ENCODE data around the gene CWC27.

CWC27 gene

GRCh38 chr5:64979531-64979930 is 210.8 kb downstream of the CWC27 start:
- DNase-seq (ENCODE audit: low read depth in 2 of 2) = no peak

DNA sequence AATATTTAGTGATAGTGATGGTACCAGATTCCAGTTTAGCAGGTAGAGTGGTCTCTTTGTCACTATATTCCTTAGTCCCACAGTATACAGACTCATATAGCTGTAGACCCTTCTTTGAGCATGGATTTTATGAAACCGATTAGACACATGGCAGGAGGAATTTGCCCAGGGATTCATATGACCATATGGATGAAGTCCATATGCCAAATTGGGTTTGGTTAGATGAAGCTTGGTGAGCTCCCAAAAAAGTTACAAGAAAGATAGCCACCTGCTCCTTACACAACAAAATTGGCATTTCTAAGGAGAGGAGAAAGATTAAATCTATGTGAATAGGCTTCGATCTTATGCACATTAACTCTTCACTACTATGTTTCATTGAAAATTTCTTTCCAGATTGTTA is 211.4 kb downstream of the CWC27 start:
- DNase-seq (ENCODE audit: low read depth in 2 of 2) = no peak

- no peak for DNase-seq (ENCODE audit: low read depth in 2 of 2)
These were observed 219.0 kb downstream of the CWC27 start for GRCh38 chr5:64987768-64988167.

GRCh38 chr5:65009207-65009606 is 240.5 kb downstream of the CWC27 start:
- DNase-seq (ENCODE audit: low read depth in 2 of 2) = no peak

DNA sequence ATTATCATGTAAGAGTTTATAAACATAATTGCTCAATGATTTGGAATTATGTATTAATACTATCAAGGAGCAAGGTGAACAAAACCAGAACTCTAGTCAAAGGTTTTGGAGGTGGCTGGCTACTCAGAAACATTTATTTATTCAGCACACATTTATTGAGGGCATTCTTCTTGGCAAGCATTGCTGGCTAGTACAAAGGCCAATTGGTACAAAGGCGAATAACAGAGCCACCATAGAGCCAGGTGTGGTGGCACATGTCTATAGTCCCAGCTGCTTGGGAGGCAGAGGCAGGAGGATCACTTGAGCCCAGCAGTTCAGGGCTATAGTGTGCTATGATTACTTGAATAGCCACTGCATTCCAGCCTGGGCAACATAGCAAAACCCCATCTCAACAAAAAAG is 242.1 kb downstream of the CWC27 start:
- DNase-seq (ENCODE audit: low read depth in 2 of 2) = no peak

DNA sequence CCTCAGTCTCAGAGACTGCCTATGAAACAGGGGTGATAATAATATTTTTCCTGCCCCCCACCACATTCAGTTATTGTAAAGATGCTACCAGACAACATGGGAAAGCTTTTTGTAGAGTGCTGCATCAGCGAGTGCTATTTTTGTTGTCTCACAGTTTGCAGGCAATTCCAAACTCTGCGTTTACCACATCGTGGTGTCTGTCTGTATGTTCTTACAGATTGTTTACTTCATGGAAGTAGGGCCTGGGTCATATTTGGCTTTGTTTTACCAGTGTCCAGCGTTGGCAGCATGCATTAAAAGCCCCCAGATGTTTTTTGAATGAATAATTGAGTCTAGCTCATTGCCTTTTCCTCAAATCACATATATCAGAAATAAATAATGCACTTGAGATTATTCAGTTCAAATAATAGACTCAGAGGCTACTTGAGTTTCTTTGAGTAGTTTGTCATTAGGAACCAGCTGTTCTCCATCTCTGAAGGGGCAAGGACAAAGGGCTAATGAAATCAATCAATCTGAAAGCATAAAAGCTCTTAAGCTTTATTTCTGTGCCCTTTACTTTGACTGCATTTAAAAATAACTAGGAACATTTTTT is 243.7 kb downstream of the CWC27 start:
- DNase-seq (ENCODE audit: low read depth in 2 of 2) = no peak

- no peak for DNase-seq (ENCODE audit: low read depth in 2 of 2)
These were observed 244.4 kb downstream of the CWC27 start for GRCh38 chr5:65013166-65013565.

- no peak for DNase-seq (ENCODE audit: low read depth in 2 of 2)
These were observed 246.0 kb downstream of the CWC27 start for GRCh38 chr5:65014769-65015168.

- DNase-seq (ENCODE audit: low read depth in 2 of 2) = no peak
These were observed 247.0 kb downstream of the CWC27 start for GRCh38 chr5:65015767-65016166.

GRCh38 chr5:65017636-65018035 is 248.9 kb downstream of the CWC27 start:
- no peak for DNase-seq (ENCODE audit: low read depth in 2 of 2)

DNA sequence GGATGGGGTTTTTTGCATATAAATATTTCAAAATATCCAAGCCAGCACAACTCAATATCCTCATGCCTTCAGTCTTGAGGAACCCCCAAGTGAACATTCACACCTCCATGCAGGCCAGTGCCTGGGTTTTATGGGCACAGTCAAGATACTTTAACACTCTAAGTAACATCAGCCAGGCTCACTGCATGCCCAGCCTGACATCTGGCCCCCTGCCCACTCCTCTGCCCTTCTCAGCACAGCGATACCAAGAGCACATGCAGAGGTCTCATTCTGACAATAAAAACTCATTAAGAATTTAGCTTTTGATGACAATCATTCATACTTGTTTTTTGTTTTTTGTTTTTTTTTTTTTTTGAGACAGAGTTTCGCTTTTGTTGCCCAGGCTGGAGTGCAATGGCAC is 250.0 kb downstream of the CWC27 start:
- no peak for DNase-seq (ENCODE audit: low read depth in 2 of 2)

DNA sequence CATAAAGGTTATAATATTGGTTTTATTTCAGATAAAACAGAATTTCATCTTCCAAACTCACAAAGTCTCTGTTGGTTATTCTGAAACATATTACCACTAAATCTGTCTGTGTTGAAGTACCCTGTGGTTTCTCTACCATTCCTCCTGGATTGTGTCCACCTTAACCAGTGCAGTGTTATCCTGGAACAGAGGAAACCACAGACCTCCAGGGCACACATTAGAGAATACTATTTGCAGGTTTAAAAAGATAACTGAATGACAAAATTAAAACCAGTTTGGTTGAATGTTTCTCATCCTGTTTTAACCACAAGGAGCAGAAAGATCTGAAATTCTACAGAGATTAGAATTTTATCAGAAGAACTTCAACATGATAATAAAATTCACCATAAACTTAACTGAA is 251.8 kb downstream of the CWC27 start:
- no peak for DNase-seq (ENCODE audit: low read depth in 2 of 2)

DNA sequence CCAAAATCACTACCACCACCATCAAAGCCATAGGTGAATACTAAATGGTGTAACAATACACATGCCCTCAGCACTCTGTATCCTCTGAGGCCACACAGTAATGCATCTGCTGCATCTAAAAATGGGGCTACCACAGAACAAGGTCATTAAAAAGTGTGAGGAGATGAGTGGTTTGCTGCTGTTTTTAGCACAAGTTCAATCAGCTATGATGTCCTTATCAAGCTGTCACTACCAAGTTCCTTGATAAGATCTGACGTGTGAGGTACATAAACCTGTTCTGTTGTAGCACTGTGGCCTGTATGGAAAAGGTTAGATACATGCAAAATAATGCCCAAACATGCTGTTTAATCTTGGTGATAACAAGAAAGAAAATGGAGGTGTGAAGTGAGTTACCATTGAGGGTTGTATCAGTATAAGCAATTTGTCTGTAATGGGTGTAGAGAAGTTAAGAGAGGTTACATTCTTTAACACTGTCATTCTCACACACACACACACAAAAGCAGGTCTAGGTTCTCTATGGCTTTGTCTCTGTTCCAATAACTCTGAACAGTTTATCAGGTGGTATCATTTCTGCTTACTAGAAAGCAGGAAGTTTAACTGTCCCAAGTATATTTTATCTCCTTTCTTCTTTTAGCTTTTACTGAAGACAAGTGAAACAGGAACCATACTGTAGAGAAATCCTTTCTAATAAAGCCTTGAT is 252.9 kb downstream of the CWC27 start:
- DNase-seq (ENCODE audit: low read depth in 2 of 2) = no peak

DNA sequence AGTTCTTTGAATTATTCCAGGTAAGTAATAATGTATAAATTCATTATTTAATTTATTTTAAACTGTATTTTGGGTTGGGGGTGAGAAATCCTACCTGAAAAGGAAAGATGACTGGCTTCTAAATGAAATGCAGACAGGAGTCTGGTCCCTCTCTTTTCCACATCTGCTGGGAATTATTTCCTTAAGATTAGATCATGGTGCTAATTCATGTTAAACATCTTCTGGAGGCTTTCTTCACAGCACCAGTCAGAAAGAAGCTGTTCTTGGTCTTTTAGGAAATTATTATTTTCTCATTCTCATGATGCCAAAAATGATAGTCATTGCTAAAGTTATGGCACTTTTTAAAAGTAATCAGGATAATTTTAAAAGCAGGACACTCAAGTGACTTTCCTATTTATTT is 254.2 kb downstream of the CWC27 start:
- no peak for DNase-seq (ENCODE audit: low read depth in 2 of 2)

GRCh38 chr5:65024681-65025080 is 256.0 kb downstream of the CWC27 start:
- no peak for DNase-seq (ENCODE audit: low read depth in 2 of 2)

- no peak for DNase-seq (ENCODE audit: low read depth in 2 of 2)
These were observed 258.3 kb downstream of the CWC27 start for GRCh38 chr5:65026816-65027548.

DNA sequence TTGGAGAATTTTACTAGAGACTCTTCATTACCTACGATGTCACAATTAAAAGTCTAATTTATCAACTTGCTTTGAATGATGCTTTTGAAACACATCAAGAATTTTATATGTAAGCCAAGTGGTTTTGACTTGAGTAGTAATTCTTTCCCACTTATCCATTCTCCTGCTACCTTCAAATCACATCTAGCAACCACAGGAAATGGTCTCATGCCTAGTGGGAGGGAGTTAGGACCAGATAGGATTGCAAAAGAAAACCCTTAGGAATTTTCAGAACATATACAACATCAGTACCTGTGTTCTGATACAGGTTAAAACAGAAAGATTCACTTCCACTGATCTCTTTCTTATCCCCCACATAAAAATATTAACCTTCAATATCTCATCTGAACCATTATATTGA is 260.4 kb downstream of the CWC27 start:
- no peak for DNase-seq (ENCODE audit: low read depth in 2 of 2)

DNA sequence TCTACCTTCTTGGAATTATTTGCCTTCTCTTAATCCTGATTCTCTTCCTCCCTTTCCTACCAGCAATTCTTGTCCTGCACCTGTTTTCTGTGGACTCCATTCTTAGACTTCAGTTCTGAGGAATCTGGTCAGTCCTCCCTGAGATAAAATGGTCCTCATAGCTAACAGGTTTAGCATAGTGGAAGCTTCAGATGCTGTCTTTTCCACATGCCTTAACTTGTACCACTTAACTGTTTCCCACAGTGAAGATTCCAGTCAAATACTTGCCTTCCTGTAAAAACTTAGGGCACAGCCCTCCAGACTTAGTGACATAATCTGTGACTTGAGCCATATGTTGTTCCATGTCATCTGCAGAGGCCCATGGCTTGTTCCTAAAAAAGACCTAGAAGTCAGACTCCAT is 261.3 kb downstream of the CWC27 start:
- no peak for DNase-seq (ENCODE audit: low read depth in 2 of 2)

- no peak for DNase-seq (ENCODE audit: low read depth in 2 of 2)
These were observed 263.5 kb downstream of the CWC27 start for GRCh38 chr5:65032250-65032649.

DNA sequence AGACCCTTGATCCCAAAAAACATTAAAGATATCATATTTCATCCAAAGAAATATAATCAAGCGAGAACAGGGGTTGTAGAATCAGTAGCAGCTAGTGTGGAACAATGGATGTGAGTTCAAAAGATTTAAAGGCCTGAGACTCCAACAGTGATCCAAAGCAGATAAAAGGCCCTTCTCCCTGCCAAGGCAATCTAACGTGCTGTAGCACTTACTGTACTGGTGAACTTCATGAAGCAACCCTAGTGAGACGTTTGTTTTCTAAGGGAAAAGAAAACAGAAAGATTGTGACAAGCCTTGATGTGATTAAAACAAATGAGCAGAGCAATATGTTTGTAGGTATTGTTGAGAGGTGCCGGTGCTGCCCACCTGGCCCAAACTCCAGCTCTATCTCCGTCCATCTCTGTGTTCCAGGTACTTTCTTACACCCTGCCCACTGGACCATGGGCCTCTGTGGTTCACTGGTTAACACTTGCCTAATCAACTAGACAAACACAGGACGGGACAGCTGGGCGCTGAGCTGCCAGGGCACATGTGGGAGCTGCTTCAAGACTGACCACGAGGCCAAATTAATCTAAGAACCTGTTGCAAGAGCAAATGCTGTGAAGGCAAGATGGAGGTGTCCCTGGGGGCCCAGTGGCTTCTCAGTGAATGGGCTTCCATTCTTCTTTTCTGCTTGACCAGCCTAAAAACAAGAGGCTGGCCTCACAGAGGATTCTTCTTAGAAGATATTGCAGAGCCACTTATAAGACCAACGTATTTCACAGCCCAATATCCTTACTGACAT is 265.5 kb downstream of the CWC27 start:
- no peak for DNase-seq (ENCODE audit: low read depth in 2 of 2)

DNA sequence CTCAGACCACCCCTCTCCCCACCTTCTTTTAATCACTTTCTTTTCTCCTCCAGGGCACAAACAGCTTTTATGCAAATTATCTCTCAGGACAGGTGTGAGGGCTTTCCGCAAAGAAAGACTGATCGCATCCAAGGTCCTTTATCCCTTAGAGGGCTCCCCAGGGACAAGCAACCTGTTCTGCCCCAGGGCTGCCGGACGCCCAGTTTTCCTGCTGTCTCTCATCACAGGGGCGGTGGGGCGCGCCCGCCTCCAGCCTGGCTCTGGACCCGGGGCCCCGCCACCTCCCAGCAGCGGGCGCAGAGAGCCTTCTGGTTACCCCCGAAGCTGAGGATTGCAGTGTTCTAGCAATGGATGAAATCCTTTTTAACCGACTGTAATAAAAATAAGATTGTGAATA is 266.1 kb downstream of the CWC27 start:
- no peak for DNase-seq (ENCODE audit: low read depth in 2 of 2)

Measured in stimulated activated CD8-positive, alpha-beta memory T cell treated with anti-CD3 and anti-CD28 coated beads, Interleukin-7, amount 100 ng/mL, for 1 hour (primary cell).